Islet precursor cell (in vitro differentiated cells): Measurements from ENCODE around the gene ZCCHC7.
"Not testable (repeated sequence)": the region's sequence is repeated elsewhere in the genome, so short reads cannot be mapped to it uniquely, and the experiment has no call there.

Experiments
- DNase-seq: peaks from one replicate; pipeline ENCODE4 v3.0.0-alpha.2; 2018

ZCCHC7 gene

GRCh38 chr9:37259951-37260350 lies 139.6 kb downstream of the ZCCHC7 start:
- no peak for DNase-seq

- no peak for DNase-seq
Observed at GRCh38 chr9:37262410-37262809, 142.0 kb downstream of the ZCCHC7 start.

DNA sequence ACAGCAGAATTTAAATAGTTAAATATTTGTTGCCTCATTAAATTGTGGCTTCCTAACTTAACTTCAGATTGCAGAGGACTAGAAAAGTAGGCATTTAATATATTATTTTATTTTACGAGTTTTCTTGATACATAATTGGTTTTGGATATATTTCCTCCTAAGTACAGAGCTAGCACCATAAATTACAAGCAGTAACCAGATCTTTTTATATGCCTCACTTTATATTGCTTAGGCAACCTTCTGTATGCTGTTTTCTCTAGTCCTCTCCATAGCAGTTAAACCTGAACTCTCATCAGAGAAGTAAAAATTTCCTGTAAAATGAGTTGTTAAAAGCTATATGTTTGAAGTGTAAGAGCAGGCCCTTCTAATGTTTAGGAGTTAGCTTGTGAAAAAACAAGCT lies 144.2 kb downstream of the ZCCHC7 start:
- DNase-seq: no peak

GRCh38 chr9:37266630-37267029 lies 146.3 kb downstream of the ZCCHC7 start:
- DNase-seq: no peak

GRCh38 chr9:37269221-37269620 lies 148.8 kb downstream of the ZCCHC7 start:
- no peak for DNase-seq

DNA sequence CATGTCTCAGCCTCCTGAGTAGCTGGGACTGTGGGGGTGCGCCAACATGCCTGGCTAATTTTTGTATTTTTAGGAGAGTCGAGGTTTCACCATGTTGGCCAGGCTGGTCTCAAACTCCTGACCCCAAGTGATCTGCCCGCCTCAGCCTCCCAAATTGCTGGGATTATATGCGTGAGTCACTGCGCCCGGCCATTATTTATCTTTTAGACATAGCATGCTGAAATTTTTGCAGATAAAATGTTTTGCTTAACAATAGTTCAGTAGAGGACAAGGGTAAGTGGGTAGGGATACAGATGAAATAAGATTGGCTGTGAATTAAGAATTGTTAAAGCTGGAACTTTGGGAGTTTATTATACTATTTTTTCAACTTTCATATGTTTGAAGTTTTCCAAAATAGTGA lies 151.3 kb downstream of the ZCCHC7 start:
- no peak for DNase-seq

- DNase-seq: no peak
Observed at GRCh38 chr9:37273595-37273994, 153.2 kb downstream of the ZCCHC7 start.

DNA sequence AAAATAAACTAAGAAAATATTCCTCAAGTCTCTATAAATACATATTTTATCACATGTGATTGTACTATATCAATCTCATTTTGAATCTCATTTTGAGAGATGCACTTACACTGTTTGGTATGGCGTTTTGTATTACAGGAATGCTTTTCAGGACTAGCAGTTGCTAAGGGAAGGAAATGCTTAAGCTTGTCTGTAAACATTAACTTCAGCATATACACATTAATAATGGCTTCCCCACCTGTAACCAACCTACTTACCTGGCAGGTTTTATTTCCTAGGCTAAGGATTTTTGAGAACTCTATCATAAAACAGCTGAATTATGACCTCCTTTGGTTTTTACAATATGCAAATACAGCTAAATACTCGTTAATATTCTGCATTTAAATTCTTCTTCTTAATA lies 161.2 kb downstream of the ZCCHC7 start:
- DNase-seq: no peak

DNA sequence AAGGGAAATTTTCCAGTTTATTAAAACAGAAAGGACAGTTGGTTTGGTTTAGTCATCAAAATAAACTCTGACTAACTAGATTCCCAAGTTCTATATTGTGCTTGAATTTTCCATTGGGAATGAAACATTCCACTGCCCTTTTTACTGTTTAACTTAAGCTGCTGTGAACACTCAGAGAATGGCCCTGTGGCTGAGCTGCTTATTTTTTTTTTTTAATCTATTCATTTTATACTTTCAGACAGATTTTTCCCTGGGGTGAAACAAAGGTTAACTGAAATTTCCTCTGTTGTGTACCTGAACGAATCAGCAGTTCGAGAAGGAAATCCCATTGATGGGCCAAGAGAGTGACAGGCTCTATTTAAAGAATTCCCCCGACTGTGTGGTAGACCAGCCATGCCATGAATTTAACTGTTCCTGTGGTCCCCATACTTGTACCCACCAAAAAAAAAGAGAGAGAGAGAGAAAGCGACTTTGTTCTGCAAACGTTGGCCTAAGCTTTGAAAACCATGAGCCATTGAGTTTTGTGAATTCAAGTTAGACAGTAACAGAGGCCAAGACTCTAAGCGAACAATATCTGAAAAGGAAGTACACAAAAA lies 163.5 kb downstream of the ZCCHC7 start:
- no peak for DNase-seq

DNA sequence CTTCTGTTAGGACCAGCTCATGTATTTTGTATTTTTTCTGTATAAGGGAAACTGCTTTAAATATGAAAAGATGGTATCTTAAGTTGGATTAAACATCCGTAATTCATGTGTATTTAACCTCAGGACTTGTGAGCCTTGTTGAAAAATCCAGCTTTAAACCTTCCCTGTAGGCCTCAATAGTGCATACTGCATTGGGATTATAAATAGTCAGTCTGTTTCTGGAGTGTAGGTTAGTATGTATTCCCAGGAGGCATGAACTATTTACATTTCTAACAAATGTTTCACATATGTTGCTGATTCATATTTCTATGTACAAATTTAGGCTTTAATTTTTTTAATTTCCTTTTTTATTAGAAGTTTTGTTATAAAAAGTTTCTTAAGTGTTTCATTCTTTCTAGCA lies 164.3 kb downstream of the ZCCHC7 start:
- no peak for DNase-seq

GRCh38 chr9:37286530-37287175 lies 166.3 kb downstream of the ZCCHC7 start:
- no peak for DNase-seq

- DNase-seq: no peak
Observed at GRCh38 chr9:37287317-37287716, 166.9 kb downstream of the ZCCHC7 start.

DNA sequence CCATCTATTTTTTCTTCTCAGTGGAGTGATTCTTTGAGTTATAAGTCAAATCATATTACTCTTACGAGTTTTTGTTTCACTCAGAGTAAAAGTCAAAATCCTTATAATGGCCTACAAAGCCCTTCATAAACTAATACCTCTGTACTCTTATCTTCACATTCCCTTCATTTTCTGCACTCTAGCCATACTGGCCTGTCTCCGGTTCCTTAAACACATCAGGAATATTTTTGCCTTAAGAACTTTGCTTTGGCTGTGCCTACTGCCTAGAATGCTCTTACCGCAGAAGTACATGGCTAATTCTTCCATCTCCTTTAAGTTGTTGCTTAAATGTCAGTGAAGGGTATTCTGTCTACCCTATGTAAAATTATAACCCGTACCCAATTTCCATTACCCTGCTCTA lies 169.3 kb downstream of the ZCCHC7 start:
- no peak for DNase-seq

DNA sequence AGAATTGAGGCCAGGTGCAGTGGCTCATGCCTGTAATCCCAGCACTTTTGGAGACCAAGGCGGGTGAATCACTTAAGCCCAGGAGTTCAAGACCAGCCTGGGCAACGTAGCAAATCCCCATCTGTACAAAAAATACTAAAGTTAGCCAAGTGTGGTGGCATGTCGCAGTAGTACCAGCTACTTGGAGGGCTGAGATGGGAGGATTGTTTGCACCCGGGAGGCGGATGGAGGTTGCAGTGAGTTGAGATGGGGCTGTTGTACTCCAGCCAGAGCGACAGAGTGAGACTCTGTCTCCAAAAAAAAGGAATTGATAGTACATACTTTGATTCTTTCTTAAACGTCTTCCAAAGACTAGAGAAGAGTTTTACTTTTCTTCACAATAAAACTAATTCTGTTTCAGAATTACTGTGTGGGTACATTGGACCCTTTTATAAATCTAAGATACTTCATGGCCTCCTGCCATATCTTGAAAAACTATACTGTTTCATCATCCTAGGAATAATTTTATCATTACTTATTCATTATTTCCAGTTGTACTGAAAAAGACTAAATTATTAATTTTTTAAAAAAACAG lies 170.1 kb downstream of the ZCCHC7 start:
- DNase-seq: no peak

DNA sequence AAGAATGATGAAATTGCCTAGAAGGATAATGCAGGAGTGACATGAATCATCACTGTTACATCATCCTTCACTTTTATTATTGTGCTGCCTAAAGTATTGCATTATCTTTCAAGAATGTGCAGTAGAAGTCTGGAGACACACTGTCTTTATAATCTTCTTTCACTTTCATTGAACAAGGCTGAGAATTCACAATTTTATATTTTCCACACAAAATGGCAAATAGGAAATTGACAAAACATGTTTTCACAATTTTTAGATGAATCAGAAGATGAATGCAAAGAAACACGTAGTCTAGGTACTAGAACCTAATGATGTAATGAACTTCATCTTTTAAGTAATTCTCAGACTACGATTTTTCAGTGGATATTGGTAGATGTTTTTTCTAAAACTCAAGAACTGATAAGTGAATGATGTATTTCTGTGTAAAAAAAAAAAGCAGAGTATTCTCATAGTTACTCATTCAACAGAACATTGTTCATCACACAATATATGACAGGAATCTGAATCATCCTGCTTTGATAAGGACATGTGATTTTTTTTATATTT lies 170.6 kb downstream of the ZCCHC7 start:
- no peak for DNase-seq

GRCh38 chr9:37291612-37292238 lies 171.4 kb downstream of the ZCCHC7 start:
- DNase-seq: not testable (repeated sequence)

DNA sequence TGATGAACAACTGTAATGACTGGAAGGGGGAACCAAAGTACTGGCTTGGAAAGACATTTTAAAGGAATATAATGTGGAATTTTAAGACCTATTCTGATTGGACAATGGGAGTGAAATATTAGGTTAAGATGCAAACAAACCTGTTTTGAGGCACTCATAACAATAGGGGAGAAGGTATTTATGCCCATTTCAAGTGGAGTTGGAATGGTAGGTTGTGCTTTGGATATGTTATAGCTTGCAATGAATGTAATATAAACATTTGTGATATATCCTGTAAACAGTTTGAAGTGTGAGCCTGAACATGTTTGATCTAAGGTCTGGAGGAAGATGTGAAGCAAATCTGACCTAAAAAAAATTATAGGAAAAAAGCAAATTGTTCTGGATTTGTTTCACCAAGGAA lies 172.5 kb downstream of the ZCCHC7 start:
- DNase-seq: no peak

DNA sequence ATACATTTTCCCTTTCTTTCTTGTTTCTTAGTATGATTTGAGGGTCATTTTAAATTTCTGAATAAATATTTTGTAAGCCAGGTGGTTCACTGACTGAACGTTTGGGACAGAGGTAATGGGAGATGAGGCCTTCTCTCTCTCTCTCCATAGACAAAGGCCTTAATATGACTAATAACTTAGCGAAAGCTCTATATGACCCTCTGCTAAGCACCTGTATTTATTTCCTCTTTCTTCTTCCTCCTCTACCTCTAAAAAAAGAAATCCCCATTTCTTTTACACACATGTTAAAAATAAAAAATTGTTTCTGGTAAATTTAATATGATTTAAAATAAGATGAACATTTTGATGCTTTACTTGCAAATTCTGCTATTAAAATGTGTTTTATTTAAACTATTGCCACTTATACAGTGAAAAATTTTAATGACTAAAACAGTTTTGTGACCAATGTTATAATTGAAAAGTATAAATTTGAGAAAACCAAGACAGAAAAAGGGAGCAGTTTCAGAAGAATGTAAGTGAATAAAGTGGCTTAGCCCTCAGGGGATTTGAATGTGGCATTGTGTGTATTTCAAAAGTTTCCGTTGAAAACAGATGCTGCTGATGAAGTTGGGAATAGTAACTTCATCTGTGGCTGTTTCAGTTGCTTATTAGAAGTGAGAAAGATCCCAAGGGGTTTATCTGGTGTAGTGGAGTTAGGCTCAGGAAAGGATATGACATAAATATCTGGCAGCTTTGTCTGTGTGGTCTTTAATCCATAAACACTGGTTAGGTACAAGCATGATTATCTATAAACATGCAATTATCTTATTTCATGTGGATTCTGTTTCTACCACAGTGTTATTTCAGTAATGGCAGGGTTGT lies 173.5 kb downstream of the ZCCHC7 start:
- no peak for DNase-seq

GRCh38 chr9:37295178-37295577 lies 174.8 kb downstream of the ZCCHC7 start:
- no peak for DNase-seq

- DNase-seq: no peak
Observed at GRCh38 chr9:37295796-37296195, 175.4 kb downstream of the ZCCHC7 start.

- DNase-seq: no peak
Observed at GRCh38 chr9:37297592-37297991, 177.2 kb downstream of the ZCCHC7 start.

DNA sequence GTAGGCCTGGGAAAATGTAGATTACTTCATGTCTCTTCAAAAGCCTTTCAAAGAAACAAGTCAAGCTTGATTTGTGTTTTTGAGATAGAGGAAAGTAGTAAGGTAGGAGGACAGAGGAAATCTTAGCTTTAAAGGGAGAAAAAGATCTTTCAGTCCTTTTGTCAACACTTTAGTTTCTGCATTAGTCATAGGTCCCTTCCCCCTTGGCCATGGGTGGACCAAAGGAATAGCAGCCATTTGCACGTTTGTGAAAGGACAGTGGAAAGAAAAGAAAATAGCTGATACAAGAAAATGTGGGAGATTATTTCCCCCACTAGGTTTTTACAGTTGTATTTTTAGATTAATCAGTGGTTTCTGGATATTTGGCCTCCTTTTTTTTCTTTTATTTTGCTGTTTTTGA lies 180.2 kb downstream of the ZCCHC7 start:
- DNase-seq: no peak
